WTC11 (cell line): Measurements from ENCODE around the gene F5.

Source experiments
- ATF1 ChIP-seq: sonication (generic); formaldehyde crosslinking; IDR thresholded peaks from 2 replicates; pipeline ENCODE4 v1.8.1; 2023; ENCODE audit warnings: mild to moderate bottlenecking, moderate library complexity, missing genetic modification reagents
- ETV6 ChIP-seq: sonication (generic); formaldehyde crosslinking; IDR thresholded peaks from 2 replicates; pipeline ENCODE4 v1.8.1; 2022; ENCODE audit warnings: mild to moderate bottlenecking, missing genetic modification reagents
- SMAD3 ChIP-seq: sonication (generic); formaldehyde crosslinking; IDR thresholded peaks from 2 replicates; pipeline ENCODE4 v1.8.0; 2022; ENCODE audit warnings: missing genetic modification reagents, mild to moderate bottlenecking, borderline replicate concordance
- SMAD4 ChIP-seq: sonication (generic); formaldehyde crosslinking; IDR thresholded peaks from 2 replicates; pipeline ENCODE4 v1.8.0; 2022; ENCODE audit warnings: mild to moderate bottlenecking, missing genetic modification reagents
- TP53 ChIP-seq: sonication (generic); formaldehyde crosslinking; IDR thresholded peaks from 2 replicates; pipeline ENCODE4 v1.8.1; 2023; ENCODE audit warnings: mild to moderate bottlenecking, missing genetic modification reagents
- TF ChIP-seq, protein P1 (sequence below): sonication (generic); formaldehyde crosslinking; IDR thresholded peaks from 2 replicates; pipeline ENCODE4 v1.8.1; 2023; ENCODE audit warnings: mild to moderate bottlenecking, missing genetic modification reagents, moderate library complexity
- TF ChIP-seq, protein P2 (sequence below): sonication (generic); formaldehyde crosslinking; IDR thresholded peaks from 2 replicates; pipeline ENCODE4 v1.8.1; 2022; ENCODE audit warnings: low read depth, missing genetic modification reagents, borderline replicate concordance
- TF ChIP-seq, protein P3 (sequence below): fragments of 200-600 bp; IDR thresholded peaks from 2 replicates; pipeline ENCODE4 v1.8.0; 2022; ENCODE audit warnings: antibody characterized with exemption
- TF ChIP-seq, protein P4 (sequence below): sonication (generic); formaldehyde crosslinking; IDR thresholded peaks from 2 replicates; pipeline ENCODE4 v1.8.0; 2022; ENCODE audit warnings: mild to moderate bottlenecking, missing genetic modification reagents
- TF ChIP-seq, protein P5 (sequence below): sonication (generic); formaldehyde crosslinking; IDR thresholded peaks from 2 replicates; pipeline ENCODE4 v1.8.0; 2023; ENCODE audit warnings: missing genetic modification reagents
- TF ChIP-seq, protein P6 (sequence below): sonication (generic); formaldehyde crosslinking; conservative IDR thresholded peaks from 2 replicates; pipeline ENCODE4 v1.8.1; 2022; ENCODE audit warnings: mild to moderate bottlenecking, missing genetic modification reagents
- TF ChIP-seq, protein P7 (sequence below): sonication (generic); formaldehyde crosslinking; IDR thresholded peaks from 2 replicates; pipeline ENCODE4 v1.8.1; 2023; ENCODE audit warnings: mild to moderate bottlenecking, missing genetic modification reagents, borderline replicate concordance

DNA sequence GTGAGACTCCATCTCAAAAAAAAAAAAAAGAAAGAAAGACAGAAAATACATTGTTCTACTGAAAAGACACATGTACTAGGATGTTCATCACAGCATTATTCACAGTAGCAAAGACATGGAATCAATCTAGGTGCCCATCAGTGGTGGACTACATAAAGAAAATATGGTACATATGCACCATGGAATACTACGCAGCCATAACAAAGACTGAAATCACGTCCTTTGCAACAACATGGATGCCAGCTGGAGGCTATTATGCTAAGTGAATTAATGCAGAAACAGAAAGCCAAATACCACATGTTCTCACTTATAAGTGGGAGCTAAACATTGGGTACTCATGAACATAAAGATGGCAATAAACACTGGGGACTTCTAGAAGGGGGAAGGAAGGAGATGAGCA is 51.6 kb downstream of the F5 start:
- TF ChIP-seq, protein P1, sequence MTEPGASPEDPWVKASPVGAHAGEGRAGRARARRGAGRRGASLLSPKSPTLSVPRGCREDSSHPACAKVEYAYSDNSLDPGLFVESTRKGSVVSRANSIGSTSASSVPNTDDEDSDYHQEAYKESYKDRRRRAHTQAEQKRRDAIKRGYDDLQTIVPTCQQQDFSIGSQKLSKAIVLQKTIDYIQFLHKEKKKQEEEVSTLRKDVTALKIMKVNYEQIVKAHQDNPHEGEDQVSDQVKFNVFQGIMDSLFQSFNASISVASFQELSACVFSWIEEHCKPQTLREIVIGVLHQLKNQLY (CRISPR knock-in tag): no peak
- TF ChIP-seq, protein P2, sequence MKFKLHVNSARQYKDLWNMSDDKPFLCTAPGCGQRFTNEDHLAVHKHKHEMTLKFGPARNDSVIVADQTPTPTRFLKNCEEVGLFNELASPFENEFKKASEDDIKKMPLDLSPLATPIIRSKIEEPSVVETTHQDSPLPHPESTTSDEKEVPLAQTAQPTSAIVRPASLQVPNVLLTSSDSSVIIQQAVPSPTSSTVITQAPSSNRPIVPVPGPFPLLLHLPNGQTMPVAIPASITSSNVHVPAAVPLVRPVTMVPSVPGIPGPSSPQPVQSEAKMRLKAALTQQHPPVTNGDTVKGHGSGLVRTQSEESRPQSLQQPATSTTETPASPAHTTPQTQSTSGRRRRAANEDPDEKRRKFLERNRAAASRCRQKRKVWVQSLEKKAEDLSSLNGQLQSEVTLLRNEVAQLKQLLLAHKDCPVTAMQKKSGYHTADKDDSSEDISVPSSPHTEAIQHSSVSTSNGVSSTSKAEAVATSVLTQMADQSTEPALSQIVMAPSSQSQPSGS (CRISPR knock-in tag): no peak
- TF ChIP-seq ETV6 (CRISPR knock-in tag) (no peak), TP53 (no peak), ATF1 (CRISPR knock-in tag) (no peak), SMAD3 (CRISPR knock-in tag) (no peak), SMAD4 (CRISPR knock-in tag) (no peak)
- TF ChIP-seq, protein P3, sequence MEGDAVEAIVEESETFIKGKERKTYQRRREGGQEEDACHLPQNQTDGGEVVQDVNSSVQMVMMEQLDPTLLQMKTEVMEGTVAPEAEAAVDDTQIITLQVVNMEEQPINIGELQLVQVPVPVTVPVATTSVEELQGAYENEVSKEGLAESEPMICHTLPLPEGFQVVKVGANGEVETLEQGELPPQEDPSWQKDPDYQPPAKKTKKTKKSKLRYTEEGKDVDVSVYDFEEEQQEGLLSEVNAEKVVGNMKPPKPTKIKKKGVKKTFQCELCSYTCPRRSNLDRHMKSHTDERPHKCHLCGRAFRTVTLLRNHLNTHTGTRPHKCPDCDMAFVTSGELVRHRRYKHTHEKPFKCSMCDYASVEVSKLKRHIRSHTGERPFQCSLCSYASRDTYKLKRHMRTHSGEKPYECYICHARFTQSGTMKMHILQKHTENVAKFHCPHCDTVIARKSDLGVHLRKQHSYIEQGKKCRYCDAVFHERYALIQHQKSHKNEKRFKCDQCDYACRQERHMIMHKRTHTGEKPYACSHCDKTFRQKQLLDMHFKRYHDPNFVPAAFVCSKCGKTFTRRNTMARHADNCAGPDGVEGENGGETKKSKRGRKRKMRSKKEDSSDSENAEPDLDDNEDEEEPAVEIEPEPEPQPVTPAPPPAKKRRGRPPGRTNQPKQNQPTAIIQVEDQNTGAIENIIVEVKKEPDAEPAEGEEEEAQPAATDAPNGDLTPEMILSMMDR: no peak
- TF ChIP-seq, protein P4, sequence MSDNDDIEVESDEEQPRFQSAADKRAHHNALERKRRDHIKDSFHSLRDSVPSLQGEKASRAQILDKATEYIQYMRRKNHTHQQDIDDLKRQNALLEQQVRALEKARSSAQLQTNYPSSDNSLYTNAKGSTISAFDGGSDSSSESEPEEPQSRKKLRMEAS (CRISPR knock-in tag): no peak
- TF ChIP-seq, protein P5, sequence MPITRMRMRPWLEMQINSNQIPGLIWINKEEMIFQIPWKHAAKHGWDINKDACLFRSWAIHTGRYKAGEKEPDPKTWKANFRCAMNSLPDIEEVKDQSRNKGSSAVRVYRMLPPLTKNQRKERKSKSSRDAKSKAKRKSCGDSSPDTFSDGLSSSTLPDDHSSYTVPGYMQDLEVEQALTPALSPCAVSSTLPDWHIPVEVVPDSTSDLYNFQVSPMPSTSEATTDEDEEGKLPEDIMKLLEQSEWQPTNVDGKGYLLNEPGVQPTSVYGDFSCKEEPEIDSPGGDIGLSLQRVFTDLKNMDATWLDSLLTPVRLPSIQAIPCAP: no peak
- TF ChIP-seq, protein P6, sequence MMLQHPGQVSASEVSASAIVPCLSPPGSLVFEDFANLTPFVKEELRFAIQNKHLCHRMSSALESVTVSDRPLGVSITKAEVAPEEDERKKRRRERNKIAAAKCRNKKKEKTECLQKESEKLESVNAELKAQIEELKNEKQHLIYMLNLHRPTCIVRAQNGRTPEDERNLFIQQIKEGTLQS (CRISPR knock-in tag): no peak
- TF ChIP-seq, protein P7, sequence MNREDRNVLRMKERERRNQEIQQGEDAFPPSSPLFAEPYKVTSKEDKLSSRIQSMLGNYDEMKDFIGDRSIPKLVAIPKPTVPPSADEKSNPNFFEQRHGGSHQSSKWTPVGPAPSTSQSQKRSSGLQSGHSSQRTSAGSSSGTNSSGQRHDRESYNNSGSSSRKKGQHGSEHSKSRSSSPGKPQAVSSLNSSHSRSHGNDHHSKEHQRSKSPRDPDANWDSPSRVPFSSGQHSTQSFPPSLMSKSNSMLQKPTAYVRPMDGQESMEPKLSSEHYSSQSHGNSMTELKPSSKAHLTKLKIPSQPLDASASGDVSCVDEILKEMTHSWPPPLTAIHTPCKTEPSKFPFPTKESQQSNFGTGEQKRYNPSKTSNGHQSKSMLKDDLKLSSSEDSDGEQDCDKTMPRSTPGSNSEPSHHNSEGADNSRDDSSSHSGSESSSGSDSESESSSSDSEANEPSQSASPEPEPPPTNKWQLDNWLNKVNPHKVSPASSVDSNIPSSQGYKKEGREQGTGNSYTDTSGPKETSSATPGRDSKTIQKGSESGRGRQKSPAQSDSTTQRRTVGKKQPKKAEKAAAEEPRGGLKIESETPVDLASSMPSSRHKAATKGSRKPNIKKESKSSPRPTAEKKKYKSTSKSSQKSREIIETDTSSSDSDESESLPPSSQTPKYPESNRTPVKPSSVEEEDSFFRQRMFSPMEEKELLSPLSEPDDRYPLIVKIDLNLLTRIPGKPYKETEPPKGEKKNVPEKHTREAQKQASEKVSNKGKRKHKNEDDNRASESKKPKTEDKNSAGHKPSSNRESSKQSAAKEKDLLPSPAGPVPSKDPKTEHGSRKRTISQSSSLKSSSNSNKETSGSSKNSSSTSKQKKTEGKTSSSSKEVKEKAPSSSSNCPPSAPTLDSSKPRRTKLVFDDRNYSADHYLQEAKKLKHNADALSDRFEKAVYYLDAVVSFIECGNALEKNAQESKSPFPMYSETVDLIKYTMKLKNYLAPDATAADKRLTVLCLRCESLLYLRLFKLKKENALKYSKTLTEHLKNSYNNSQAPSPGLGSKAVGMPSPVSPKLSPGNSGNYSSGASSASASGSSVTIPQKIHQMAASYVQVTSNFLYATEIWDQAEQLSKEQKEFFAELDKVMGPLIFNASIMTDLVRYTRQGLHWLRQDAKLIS (CRISPR knock-in tag): no peak
